Cardiac muscle cell (in vitro differentiated cells and primary cell): Measurements from ENCODE around the gene PRSS8. TPM values are rescaled to one million over a fixed set of nuclear protein-coding genes. Genes with fewer than 3 reads are reported as not detected.
A peak's percentile ranks its signal among the peaks of the same experiment; 100 is the strongest.
"Not testable (repeated sequence)": the region's sequence is repeated elsewhere in the genome, so short reads cannot be mapped to it uniquely, and the experiment has no call there.

Experiments
- DNase-seq, 2 donors: peaks; one replicate each; pipeline versions ENCODE4 v3.0.0 to v3.0.0-alpha.2; 2010 to 2017; ENCODE audit warnings: low read depth in 1 of 2, low spot score in 1 of 2
- H3K27ac ChIP-seq: fragments of 200-600 bp; sonication (generic); 2 replicates; pipeline ENCODE4 v1.5.1; 2016
- H3K27me3 ChIP-seq: fragments of 200-600 bp; sonication (generic); 2 replicates; pipeline ENCODE4 v1.6.0; 2016; ENCODE audit warnings: control low read depth
- H3K36me3 ChIP-seq: fragments of 200-600 bp; sonication (generic); 2 replicates; pipeline ENCODE4 v1.5.1; 2016; ENCODE audit warnings: control low read depth
- H3K4me1 ChIP-seq: fragments of 200-600 bp; sonication (generic); 2 replicates; pipeline ENCODE4 v1.8.1; 2017; ENCODE audit warnings: low read depth, mild to moderate bottlenecking, mixed run types
- H3K4me3 ChIP-seq: fragments of 200-600 bp; sonication (generic); 2 replicates; pipeline ENCODE4 v1.5.1; 2016; ENCODE audit warnings: mild to moderate bottlenecking
- H3K9me3 ChIP-seq: fragments of 200-600 bp; sonication (generic); 2 replicates; pipeline ENCODE4 v1.5.1; 2017; ENCODE audit warnings: low read depth, mild to moderate bottlenecking, control low read depth
- polyA plus RNA-seq: library from polyadenylated mRNA; unstranded; fragments of >200 nt; fragmentation: Nextera tagmentation; extraction: Ambion mirVana; gene quantifications from 2 replicates; pipeline ENCODE4 v1.2.1, GENCODE V29; 2016
- total RNA-seq: library from RNA; depleted of rRNA; stranded (reverse); fragments of >200 nt; gene quantifications from 2 replicates; pipeline ENCODE4 v1.2.3, GENCODE V29; 2016
- TF ChIP-seq, protein P1 (sequence below): IDR thresholded peaks from 2 replicates; pipeline ENCODE4 v1.5.1; 2012; ENCODE audit warnings: low read depth, mild to moderate bottlenecking, low read length

The PRSS8 gene
- total and polyA plus RNA-seq, 2 experiments from 2014 or later: 11.6 to 22.5 TPM

DNA sequence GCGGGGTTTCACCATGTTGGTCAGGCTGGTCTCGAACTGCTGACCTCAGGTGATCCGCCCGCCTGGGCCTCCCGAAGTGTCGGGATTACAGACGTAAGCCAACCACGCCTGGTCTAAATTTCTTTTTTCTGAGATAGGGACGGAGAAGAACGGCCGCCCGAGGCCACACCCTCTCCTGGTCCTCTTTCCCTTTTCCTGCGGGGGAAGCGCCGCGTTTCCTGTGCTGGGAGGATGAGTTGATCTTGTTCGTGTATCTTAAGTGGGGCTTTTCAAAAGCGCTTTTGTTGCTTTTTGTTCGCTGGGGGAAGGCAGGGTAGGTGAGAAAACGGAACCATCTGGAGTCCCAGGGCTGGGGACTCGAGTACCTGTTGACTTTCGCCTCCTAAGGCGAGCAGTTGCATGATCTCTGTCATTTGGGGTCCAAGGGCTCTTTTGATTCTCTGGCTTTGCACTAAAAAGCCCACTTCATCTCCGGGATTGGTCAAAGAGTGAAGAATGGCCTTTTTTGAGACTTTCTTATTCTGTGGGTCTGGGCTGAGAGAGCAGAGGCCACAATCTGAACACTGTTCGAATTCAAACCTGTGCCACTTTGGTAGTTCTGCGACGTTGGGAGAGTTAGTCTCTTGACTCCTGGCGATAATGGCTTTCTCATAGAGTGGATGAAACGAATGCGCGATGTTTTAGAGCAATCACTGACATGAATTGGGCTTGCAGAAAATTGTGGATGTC, 45.7 kb upstream of the PRSS8 start:
- peaks cover 37% of the 10 kb centered on the region for H3K36me3 ChIP-seq

DNA sequence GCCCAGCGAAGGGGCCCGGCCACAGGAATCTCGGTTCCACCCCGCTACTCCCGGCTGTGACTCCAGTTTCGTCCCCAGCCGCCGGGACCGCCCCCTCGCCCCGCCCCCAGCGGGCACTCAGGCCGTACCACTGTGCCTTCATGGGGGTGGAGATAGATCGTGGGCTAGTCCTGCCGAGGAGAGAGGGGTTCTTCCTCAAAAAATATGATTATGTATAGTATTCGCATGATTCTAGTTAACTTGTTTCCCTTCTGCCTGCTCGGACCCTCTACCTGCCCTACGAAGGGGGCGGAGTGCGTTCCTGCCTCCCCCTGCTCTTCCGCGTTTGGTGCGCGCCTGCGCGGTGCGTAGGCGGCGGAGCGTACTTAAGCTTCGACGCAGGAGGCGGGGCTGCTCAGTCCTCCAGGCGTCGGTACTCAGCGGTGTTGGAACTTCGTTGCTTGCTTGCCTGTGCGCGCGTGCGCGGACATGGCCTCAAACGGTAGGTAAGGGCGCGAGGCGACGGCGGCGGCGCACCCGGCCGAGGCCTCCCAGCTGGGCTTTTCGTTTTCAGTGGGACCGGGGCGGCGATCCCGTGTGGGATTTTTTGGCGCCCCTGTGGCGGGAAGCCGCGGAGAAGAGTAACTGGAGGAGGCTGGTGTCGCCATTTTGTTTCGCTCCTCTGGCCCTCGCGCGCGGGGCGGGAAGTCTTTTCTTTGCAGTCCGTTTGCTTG, 44.4 kb upstream of the PRSS8 start, which contains the start of gene FUS:
FUS (plus strand) TSS at position 393 of the 713 bp plus-strand sequence; CDS start at position 469, 76 bp downstream.
- no peaks in the 10 kb centered on the region for H3K27me3 ChIP-seq
- H3K36me3 ChIP-seq: peaks cover 23% of the 10 kb centered on the region
- H3K4me3 ChIP-seq: peak within 1 kb of the TSS; percentile 94
- H3K27ac ChIP-seq: peak within 1 kb of the TSS; percentile 98
- peaks cover 16% of the 10 kb centered on the region for H3K4me1 ChIP-seq
- peak; percentile 93 to 94 for DNase-seq
- no peaks in the 10 kb centered on the region for H3K9me3 ChIP-seq
- TF ChIP-seq, protein P1, sequence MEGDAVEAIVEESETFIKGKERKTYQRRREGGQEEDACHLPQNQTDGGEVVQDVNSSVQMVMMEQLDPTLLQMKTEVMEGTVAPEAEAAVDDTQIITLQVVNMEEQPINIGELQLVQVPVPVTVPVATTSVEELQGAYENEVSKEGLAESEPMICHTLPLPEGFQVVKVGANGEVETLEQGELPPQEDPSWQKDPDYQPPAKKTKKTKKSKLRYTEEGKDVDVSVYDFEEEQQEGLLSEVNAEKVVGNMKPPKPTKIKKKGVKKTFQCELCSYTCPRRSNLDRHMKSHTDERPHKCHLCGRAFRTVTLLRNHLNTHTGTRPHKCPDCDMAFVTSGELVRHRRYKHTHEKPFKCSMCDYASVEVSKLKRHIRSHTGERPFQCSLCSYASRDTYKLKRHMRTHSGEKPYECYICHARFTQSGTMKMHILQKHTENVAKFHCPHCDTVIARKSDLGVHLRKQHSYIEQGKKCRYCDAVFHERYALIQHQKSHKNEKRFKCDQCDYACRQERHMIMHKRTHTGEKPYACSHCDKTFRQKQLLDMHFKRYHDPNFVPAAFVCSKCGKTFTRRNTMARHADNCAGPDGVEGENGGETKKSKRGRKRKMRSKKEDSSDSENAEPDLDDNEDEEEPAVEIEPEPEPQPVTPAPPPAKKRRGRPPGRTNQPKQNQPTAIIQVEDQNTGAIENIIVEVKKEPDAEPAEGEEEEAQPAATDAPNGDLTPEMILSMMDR: no peak

More for the DNA sequence above, 45.7 kb upstream of the PRSS8 start:
- H3K4me3 ChIP-seq: peak overlapping the region; percentile 94
- no peaks in the 10 kb centered on the region for H3K9me3 ChIP-seq
- peaks cover 16% of the 10 kb centered on the region for H3K4me1 ChIP-seq
- peak overlapping the region; percentile 98 for H3K27ac ChIP-seq
- no peaks in the 10 kb centered on the region for H3K27me3 ChIP-seq
- DNase-seq: peak in 1 of 2 donors; percentile 53
- TF ChIP-seq, protein P1: no peak

DNA sequence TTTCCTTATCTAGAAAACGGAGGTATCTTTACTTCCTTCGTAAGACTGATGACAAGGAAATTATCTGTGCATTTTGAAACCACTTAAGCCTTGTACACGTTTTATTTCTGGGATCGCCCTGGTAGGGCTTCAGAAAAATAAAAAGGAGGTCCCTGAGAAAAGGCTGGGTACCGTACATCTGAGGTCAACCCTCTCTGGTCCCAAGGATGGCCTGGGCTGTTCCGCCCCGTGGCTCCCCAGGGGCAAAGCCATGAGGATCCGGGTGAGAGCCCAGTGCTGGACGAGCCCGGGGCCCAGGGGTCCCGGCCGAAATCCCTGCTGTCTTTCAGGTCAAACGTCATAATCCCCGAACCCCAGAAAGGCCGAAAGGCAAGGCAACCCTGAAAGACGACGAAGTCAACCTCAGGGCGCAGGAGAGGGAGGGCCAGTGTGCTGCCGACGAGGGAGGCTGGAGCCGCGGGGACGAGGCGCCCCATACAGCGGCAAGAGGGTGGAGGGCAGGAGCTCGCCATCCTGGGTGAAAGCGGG, 43.8 kb upstream of the PRSS8 start:
- TF ChIP-seq, protein P1: no peak
- Histone ChIP-seq H3K9me3 (no peaks in the 10 kb centered on the region), H3K27ac (peak overlapping the region; percentile 98), H3K4me3 (peak overlapping the region; percentile 94), H3K27me3 (no peaks in the 10 kb centered on the region), H3K4me1 (peaks cover 16% of the 10 kb centered on the region), H3K36me3 (peaks cover 19% of the 10 kb centered on the region)
- DNase-seq: no peak

- Histone ChIP-seq H3K27me3 (no peaks in the 10 kb centered on the region), H3K4me3 (no peak overlapping the region), H3K9me3 (no peaks in the 10 kb centered on the region), H3K4me1 (peaks cover 9% of the 10 kb centered on the region), H3K36me3 (no peaks in the 10 kb centered on the region), H3K27ac (no peak overlapping the region)
- TF ChIP-seq, protein P1: no peak
- DNase-seq: no peak
Measured at GRCh38 chr16:31177136-31177535, 41.6 kb upstream of the PRSS8 start.

DNA sequence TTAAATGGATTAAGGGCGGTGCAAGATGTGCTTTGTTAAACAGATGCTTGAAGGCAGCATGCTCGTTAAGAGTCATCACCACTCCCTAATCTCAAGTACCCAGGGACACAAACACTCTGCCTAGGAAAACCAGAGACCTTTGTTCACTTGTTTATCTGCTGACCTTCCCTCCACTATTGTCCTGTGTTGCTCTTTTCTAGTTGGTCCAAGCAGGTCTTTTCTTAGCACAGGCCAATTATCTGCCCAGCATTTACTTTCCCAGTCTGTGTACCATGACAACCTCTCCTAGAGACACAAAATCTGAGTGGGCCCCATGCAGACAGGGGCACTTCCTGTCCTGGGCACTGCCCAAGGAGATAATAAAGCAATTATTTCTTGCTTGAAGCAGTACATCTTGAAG, 34.5 kb upstream of the PRSS8 start:
- peak overlapping the region; percentile 82 for H3K27ac ChIP-seq
- not testable (repeated sequence) for DNase-seq

More for the DNA sequence above, 34.5 kb upstream of the PRSS8 start:
- not testable (repeated sequence) for H3K9me3 ChIP-seq, H3K36me3 ChIP-seq, H3K27me3 ChIP-seq, H3K4me1 ChIP-seq, H3K4me3 ChIP-seq
